NCI-H748 (cell line): ENCODE data around the gene MEST.
"Not testable (repeated sequence)": the region's sequence is repeated elsewhere in the genome, so short reads cannot be mapped to it uniquely, and the experiment has no call there.

Experiments used
- DNase-seq: peaks from one replicate; lab custom pipeline; 2025; ENCODE audit not compliant: unreplicated experiment; lab: John Stamatoyannopoulos, UW

Gene MEST

GRCh38 chr7:130521258-130521951 is 29.5 kb downstream of the MEST start:
- no peak for DNase-seq

- DNase-seq = not testable (repeated sequence)
Observed at GRCh38 chr7:130523519-130524125, 31.7 kb downstream of the MEST start.

GRCh38 chr7:130524628-130525027 is 32.7 kb downstream of the MEST start:
- DNase-seq = no peak

GRCh38 chr7:130527752-130528355 is 36.0 kb downstream of the MEST start:
- not testable (repeated sequence) for DNase-seq

- no peak for DNase-seq
Observed at GRCh38 chr7:130529417-130529816, 37.5 kb downstream of the MEST start.

- not testable (repeated sequence) for DNase-seq
Observed at GRCh38 chr7:130537894-130538293, 46.0 kb downstream of the MEST start.

GRCh38 chr7:130541287-130541686 is 49.4 kb downstream of the MEST start:
- not testable (repeated sequence) for DNase-seq

- not testable (repeated sequence) for DNase-seq
Observed at GRCh38 chr7:130542297-130542696, 50.4 kb downstream of the MEST start.

- DNase-seq = no peak
Observed at GRCh38 chr7:130543487-130544010, 51.7 kb downstream of the MEST start.

GRCh38 chr7:130544356-130544755 is 52.5 kb downstream of the MEST start:
- no peak for DNase-seq

- DNase-seq = no peak
Observed at GRCh38 chr7:130553398-130554029, 61.6 kb downstream of the MEST start.

- no peak for DNase-seq
Observed at GRCh38 chr7:130554481-130554880, 62.6 kb downstream of the MEST start.
